ENCODE data around the gene PPTC7.

Gene PPTC7

DNA sequence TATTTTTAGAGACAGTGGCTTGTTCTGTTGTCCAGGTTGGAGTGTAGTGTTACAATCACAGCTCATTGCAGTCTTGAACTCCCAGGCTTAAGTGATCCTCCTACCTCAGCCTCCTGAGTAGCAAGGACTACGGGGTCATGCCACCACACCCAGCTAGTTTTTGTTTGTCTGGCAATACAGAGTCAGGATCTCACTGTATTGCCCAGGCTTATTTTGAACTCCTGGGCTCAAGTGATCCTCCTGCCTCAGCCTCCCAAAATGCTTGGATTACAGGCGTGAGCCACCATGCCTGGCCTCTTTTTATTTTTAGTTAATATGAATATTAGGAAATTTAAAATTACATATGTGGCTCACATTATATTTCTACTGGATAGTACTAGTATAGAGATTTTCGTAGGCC is 28.9 kb downstream of the PPTC7 start:
- Histone ChIP-seq H3K27ac (ENCODE audit: low read depth, low read length, poor library complexity, severe bottlenecking) (no peak overlapping the region), H3F3A (ENCODE audit: insufficient read depth, low read length) (no peaks in the 10 kb centered on the region), H3K27me3 (ENCODE audit: insufficient read depth, low read length) (no peaks in the 10 kb centered on the region), H3K36me3 (ENCODE audit: insufficient read depth, low read length) (peaks cover 24% of the 10 kb centered on the region), H3K4me2 (ENCODE audit: low read length) (no peak overlapping the region), H3K9me2 (ENCODE audit: low read depth, low read length) (no peaks in the 10 kb centered on the region), H3K4me3 (ENCODE audit: low read depth, low read length, poor library complexity, severe bottlenecking) (no peak overlapping the region), H3K9ac (ENCODE audit: low read length) (no peak overlapping the region), H2AFZ (ENCODE audit: low read length) (no peak overlapping the region), H4K20me1 (ENCODE audit: insufficient read depth, low read length) (no peaks in the 10 kb centered on the region), H3K4me1 (ENCODE audit: insufficient read depth, low read length, severe bottlenecking) (peaks cover 20% of the 10 kb centered on the region), H3K9me3 (ENCODE audit: low read length) (no peaks in the 10 kb centered on the region), H3K79me2 (ENCODE audit: insufficient read depth, low read length) (peaks cover 53% of the 10 kb centered on the region)
- TF ChIP-seq, protein P1, sequence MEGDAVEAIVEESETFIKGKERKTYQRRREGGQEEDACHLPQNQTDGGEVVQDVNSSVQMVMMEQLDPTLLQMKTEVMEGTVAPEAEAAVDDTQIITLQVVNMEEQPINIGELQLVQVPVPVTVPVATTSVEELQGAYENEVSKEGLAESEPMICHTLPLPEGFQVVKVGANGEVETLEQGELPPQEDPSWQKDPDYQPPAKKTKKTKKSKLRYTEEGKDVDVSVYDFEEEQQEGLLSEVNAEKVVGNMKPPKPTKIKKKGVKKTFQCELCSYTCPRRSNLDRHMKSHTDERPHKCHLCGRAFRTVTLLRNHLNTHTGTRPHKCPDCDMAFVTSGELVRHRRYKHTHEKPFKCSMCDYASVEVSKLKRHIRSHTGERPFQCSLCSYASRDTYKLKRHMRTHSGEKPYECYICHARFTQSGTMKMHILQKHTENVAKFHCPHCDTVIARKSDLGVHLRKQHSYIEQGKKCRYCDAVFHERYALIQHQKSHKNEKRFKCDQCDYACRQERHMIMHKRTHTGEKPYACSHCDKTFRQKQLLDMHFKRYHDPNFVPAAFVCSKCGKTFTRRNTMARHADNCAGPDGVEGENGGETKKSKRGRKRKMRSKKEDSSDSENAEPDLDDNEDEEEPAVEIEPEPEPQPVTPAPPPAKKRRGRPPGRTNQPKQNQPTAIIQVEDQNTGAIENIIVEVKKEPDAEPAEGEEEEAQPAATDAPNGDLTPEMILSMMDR (IDR thresholded peaks at IDR 0.05; ENCODE audit: low read length) = no peak
- TF ChIP-seq EZH2 (IDR thresholded peaks at IDR 0.05; ENCODE audit: borderline replicate concordance, low read length) = no peak

DNA sequence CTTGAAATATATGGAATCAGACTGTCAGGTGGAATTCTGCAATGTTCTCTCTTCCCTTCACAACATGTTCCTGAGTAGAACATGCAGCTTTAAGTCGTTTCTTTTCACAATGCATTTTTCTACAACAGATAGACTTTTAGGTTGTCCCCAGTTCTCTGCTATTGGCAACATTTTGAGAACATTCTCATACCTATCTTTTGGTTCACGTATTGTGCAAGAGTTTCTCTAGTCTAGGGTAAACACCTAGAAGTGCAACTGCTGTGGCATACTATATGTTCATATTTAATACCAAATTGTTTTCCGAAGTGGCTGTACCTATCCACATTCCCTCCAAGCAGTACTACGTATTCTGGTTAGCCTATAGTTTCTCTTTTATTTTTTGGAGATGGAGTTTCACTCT is 32.1 kb downstream of the PPTC7 start:
- H4K20me1 ChIP-seq (ENCODE audit: insufficient read depth, low read length) = no peaks in the 10 kb centered on the region
- H3K4me2 ChIP-seq (ENCODE audit: low read length) = no peak overlapping the region
- peaks cover 33% of the 10 kb centered on the region for H3K79me2 ChIP-seq (ENCODE audit: insufficient read depth, low read length)

DNA sequence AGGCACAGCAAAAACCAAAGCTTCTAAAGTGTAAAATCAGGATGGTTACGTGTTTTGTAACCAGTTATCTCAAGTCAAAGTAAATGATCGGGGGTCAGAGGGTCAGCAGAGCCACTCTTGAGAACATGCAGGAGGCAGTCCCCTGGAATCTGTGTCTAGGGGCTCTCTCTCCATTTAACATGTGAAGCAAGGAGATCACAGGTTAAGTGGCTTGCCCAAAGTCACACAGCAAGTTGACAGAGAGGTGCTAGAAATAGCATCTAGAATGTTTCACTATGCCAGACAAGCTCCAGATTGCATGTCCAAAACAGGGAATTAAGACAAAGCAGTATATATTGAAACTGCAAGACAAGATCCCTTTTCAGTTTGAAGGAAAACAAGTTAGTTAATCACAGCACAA is 33.4 kb downstream of the PPTC7 start:
- Histone ChIP-seq H3K36me3 (ENCODE audit: insufficient read depth, low read length) (peaks cover 55% of the 10 kb centered on the region), H3K27me3 (ENCODE audit: insufficient read depth, low read length) (no peaks in the 10 kb centered on the region), H3K4me3 (ENCODE audit: low read depth, low read length, poor library complexity, severe bottlenecking) (no peak overlapping the region), H2AFZ (ENCODE audit: low read length) (no peak overlapping the region), H3K9me3 (ENCODE audit: low read length) (no peaks in the 10 kb centered on the region), H3K9me2 (ENCODE audit: low read depth, low read length) (no peaks in the 10 kb centered on the region), H4K20me1 (ENCODE audit: insufficient read depth, low read length) (no peaks in the 10 kb centered on the region), H3F3A (ENCODE audit: insufficient read depth, low read length) (no peaks in the 10 kb centered on the region), H3K4me2 (ENCODE audit: low read length) (no peak overlapping the region), H3K27ac (ENCODE audit: low read depth, low read length, poor library complexity, severe bottlenecking) (no peak overlapping the region), H3K9ac (ENCODE audit: low read length) (no peak overlapping the region), H3K79me2 (ENCODE audit: insufficient read depth, low read length) (peaks cover 20% of the 10 kb centered on the region), H3K4me1 (ENCODE audit: insufficient read depth, low read length, severe bottlenecking) (peaks cover 3% of the 10 kb centered on the region)
- TF ChIP-seq, protein P1 (IDR thresholded peaks at IDR 0.05; ENCODE audit: low read length) = no peak
- no peak for TF ChIP-seq EZH2 (IDR thresholded peaks at IDR 0.05; ENCODE audit: borderline replicate concordance, low read length)

More for the DNA sequence above, 32.1 kb downstream of the PPTC7 start:
- H3K4me1 ChIP-seq (ENCODE audit: insufficient read depth, low read length, severe bottlenecking) = peaks cover 10% of the 10 kb centered on the region
- no peaks in the 10 kb centered on the region for H3K9me3 ChIP-seq (ENCODE audit: low read length)
- no peaks in the 10 kb centered on the region for H3K27me3 ChIP-seq (ENCODE audit: insufficient read depth, low read length)
- H3F3A ChIP-seq (ENCODE audit: insufficient read depth, low read length) = no peaks in the 10 kb centered on the region
- no peak overlapping the region for H3K4me3 ChIP-seq (ENCODE audit: low read depth, low read length, poor library complexity, severe bottlenecking)
- no peak overlapping the region for H3K27ac ChIP-seq (ENCODE audit: low read depth, low read length, poor library complexity, severe bottlenecking)
- TF ChIP-seq EZH2 (IDR thresholded peaks at IDR 0.05; ENCODE audit: borderline replicate concordance, low read length) = no peak
- TF ChIP-seq, protein P1 (IDR thresholded peaks at IDR 0.05; ENCODE audit: low read length) = no peak
- no peaks in the 10 kb centered on the region for H3K9me2 ChIP-seq (ENCODE audit: low read depth, low read length)
- peaks cover 48% of the 10 kb centered on the region for H3K36me3 ChIP-seq (ENCODE audit: insufficient read depth, low read length)
- no peak overlapping the region for H2AFZ ChIP-seq (ENCODE audit: low read length)
- no peak overlapping the region for H3K9ac ChIP-seq (ENCODE audit: low read length)
